ENCODE results near the gene HOXC13. TPM values are rescaled to one million over a fixed set of nuclear protein-coding genes. Genes with fewer than 3 reads are reported as not detected.

The HOXC13 gene
- total RNA-seq, 1 donor from 2014 or later = not detected

GRCh38 chr12:53929527-53929926, 9.1 kb upstream of the HOXC13 start:
- no peak overlapping the region for H3K27ac ChIP-seq
- intact Hi-C loops (cut with DNase I) = no loop called here
- no peak overlapping the region for H3K4me3 ChIP-seq
- no peaks in the 10 kb centered on the region for H3K9me3 ChIP-seq
- no peak for TF ChIP-seq CTCF (IDR thresholded peaks at IDR 0.05)
- H3K36me3 ChIP-seq = no peaks in the 10 kb centered on the region
- H3K4me1 ChIP-seq = no peaks in the 10 kb centered on the region
- H3K27me3 ChIP-seq (ENCODE audit: low read depth) = peaks cover 100% of the 10 kb centered on the region
- no peak for ATAC-seq
- no peak for DNase-seq

- no peak for TF ChIP-seq CTCF (IDR thresholded peaks at IDR 0.05)
- no peaks in the 10 kb centered on the region for H3K36me3 ChIP-seq
- no peak for DNase-seq
- H3K4me1 ChIP-seq = no peaks in the 10 kb centered on the region
- intact Hi-C loops (cut with DNase I) = no loop called here
- H3K9me3 ChIP-seq = no peaks in the 10 kb centered on the region
- peaks cover 100% of the 10 kb centered on the region for H3K27me3 ChIP-seq (ENCODE audit: low read depth)
- H3K27ac ChIP-seq = no peak overlapping the region
- H3K4me3 ChIP-seq = no peak overlapping the region
- ATAC-seq = no peak
Observed at GRCh38 chr12:53930591-53931255, 7.9 kb upstream of the HOXC13 start.

- Histone ChIP-seq H3K4me3 (no peak overlapping the region), H3K27me3 (ENCODE audit: low read depth) (peaks cover 100% of the 10 kb centered on the region), H3K36me3 (no peaks in the 10 kb centered on the region), H3K4me1 (no peaks in the 10 kb centered on the region), H3K9me3 (no peaks in the 10 kb centered on the region), H3K27ac (no peak overlapping the region)
- no peak for TF ChIP-seq CTCF (IDR thresholded peaks at IDR 0.05)
- ATAC-seq = no peak
- no peak for DNase-seq
- intact Hi-C loops (cut with DNase I) = no loop called here
Observed at GRCh38 chr12:53931844-53932581, 6.6 kb upstream of the HOXC13 start.

GRCh38 chr12:53932915-53933314, 5.7 kb upstream of the HOXC13 start:
- no peaks in the 10 kb centered on the region for H3K36me3 ChIP-seq
- H3K9me3 ChIP-seq = no peaks in the 10 kb centered on the region
- no peak for TF ChIP-seq CTCF (IDR thresholded peaks at IDR 0.05)
- no peak overlapping the region for H3K27ac ChIP-seq
- no peaks in the 10 kb centered on the region for H3K4me1 ChIP-seq
- intact Hi-C loops (cut with DNase I) = no loop called here
- H3K4me3 ChIP-seq = no peak overlapping the region
- DNase-seq (no peak), ATAC-seq (no peak)
- peaks cover 100% of the 10 kb centered on the region for H3K27me3 ChIP-seq (ENCODE audit: low read depth)

GRCh38 chr12:53935383-53936341, 3.0 kb upstream of the HOXC13 start:
- no peak for ATAC-seq
- Histone ChIP-seq H3K36me3 (no peaks in the 10 kb centered on the region), H3K4me3 (no peak overlapping the region), H3K27ac (no peak overlapping the region), H3K4me1 (no peaks in the 10 kb centered on the region), H3K9me3 (no peaks in the 10 kb centered on the region), H3K27me3 (ENCODE audit: low read depth) (peaks cover 100% of the 10 kb centered on the region)
- DNase-seq = no peak
- intact Hi-C loops (cut with DNase I) = no loop called here
- no peak for TF ChIP-seq CTCF (IDR thresholded peaks at IDR 0.05)

All from lower lobe of right lung (tissue), 2 donors.